ENCODE measurements around the gene PALLD.
"Not testable (repeated sequence)": the region's sequence is repeated elsewhere in the genome, so short reads cannot be mapped to it uniquely, and the experiment has no call there.

The PALLD gene

DNA sequence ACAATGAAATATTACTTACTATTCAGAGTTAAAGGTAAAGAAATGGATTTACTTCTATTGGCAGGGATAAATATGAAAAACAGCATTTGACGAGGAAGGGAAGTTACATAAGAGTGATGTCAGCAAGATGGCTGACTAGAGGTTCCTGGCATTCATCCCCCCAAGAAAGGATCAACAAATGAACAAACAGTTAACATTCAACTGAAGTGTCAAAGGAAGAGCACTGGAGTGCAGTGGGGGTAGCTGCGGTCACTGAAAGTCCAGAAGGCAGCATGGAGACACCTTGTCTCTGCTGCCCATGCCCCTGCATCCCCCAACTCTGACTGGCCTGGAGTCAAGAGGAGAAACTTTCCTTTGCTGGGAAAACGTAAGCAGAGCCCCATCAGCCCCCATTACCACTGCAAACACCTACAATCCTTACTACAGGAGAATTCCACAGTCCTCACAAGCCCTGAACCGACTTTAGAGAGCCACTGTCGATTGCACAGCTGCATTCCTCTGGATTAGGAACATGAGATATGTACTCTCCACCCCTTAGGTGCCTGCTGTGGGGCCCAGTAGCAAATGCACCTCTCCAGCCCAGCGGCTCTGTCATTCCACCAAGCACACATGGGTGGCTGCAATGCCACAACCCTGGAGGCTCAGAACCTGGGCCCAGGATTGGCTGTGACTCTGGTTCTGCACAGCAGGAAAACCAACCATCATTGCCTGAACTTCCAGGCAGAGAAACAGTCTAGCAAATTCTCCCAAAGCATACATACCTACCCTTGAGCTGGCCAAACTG is 433.8 kb downstream of the PALLD start:
- DNase-seq (ENCODE audit: low spot score) = no peak

GRCh38 chr4:168931215-168931650 is 434.4 kb downstream of the PALLD start:
- Histone ChIP-seq H3K27ac (no peak overlapping the region), H3K4me3 (no peak overlapping the region)
- TF ChIP-seq CTCF (IDR thresholded peaks at IDR 0.05) = no peak
- DNase-seq (ENCODE audit: low spot score) = no peak

More for the DNA sequence above, 433.8 kb downstream of the PALLD start:
- TF ChIP-seq CTCF (IDR thresholded peaks at IDR 0.05) = no peak
- no peak overlapping the region for H3K27ac ChIP-seq
- no peak overlapping the region for H3K4me3 ChIP-seq

- no peak for DNase-seq (ENCODE audit: low spot score)
- Histone ChIP-seq H3K4me3 (no peak overlapping the region), H3K27ac (no peak overlapping the region)
- TF ChIP-seq CTCF (IDR thresholded peaks at IDR 0.05) = no peak
Measured at GRCh38 chr4:168932138-168932537, 435.3 kb downstream of the PALLD start.

- no peak for DNase-seq (ENCODE audit: low spot score)
- no peak overlapping the region for H3K4me3 ChIP-seq
- TF ChIP-seq CTCF (IDR thresholded peaks at IDR 0.05) = no peak
- H3K27ac ChIP-seq = no peak overlapping the region
Measured at GRCh38 chr4:168933423-168933822, 436.6 kb downstream of the PALLD start.

DNA sequence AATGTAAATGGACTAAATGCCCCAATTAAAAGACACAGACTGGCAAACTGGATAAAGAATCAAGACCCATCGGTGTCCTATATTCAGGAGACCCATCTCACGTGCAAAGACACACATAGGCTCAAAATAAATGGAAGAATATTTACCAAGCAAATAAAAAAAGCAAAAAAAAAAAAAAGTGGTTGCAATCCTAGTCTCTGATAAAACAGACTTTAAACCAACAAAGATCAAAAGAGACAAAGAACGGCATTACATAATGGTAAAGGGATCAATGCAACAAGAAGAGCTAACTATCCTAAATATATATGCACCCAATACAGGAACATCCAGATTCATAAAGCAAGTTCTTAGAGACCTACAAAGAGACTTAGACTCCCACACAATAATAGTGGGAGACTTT is 440.6 kb downstream of the PALLD start:
- not testable (repeated sequence) for H3K4me3 ChIP-seq; DNase-seq (ENCODE audit: low spot score); H3K27ac ChIP-seq

- no peak for TF ChIP-seq CTCF (IDR thresholded peaks at IDR 0.05)
- Histone ChIP-seq H3K4me3 (no peak overlapping the region), H3K27ac (no peak overlapping the region)
- no peak for DNase-seq (ENCODE audit: low spot score)
Measured at GRCh38 chr4:168942985-168943384, 446.1 kb downstream of the PALLD start.

- DNase-seq (ENCODE audit: low spot score) = no peak
- no peak overlapping the region for H3K27ac ChIP-seq
Measured at GRCh38 chr4:168945291-168945690, 448.4 kb downstream of the PALLD start.

DNA sequence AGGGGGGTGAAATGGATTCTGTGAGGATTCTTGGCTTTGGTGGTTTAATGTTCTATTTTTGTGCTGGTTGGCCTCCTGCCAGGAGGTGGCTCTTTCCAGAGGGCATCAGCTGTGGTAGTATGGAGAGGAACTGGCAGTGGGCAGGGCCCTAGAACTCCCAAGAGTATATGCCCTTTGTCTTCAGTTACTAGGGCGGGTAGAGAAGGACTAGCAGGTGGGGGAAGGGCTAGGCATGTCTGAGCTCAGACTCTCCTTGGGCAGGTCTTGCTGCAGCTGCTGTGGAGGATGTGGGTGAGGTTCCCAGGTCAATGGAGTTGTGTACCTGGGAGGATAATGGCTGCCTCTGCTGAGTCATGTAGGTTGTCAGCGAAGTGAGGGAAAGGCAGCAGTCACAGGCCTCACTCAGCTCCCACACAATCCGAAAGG is 456.0 kb downstream of the PALLD start:
- not testable (repeated sequence) for DNase-seq (ENCODE audit: low spot score); H3K27ac ChIP-seq; H3K4me3 ChIP-seq

More at GRCh38 chr4:168945291-168945690, 448.4 kb downstream of the PALLD start:
- TF ChIP-seq CTCF (IDR thresholded peaks at IDR 0.05) = no peak
- no peak overlapping the region for H3K4me3 ChIP-seq

Measured in coronary artery (tissue), 2 donors.